Central memory CD8-positive, alpha-beta T cell (primary cell): ENCODE results near the gene CCT5.
A peak's percentile ranks its signal among the peaks of the same experiment; 100 is the strongest.
"Not testable (repeated sequence)": the region's sequence is repeated elsewhere in the genome, so short reads cannot be mapped to it uniquely, and the experiment has no call there.

Source experiments
- ATAC-seq: fragments of 150-1000 bp; cut with Tn5 transposase; replicated peaks from 2 replicates; pipeline ENCODE4 v1.10.0; 2022; ENCODE audit warnings: mild to moderate bottlenecking, moderate FRiP score, moderate number of reproducible peaks; ENCODE audit not compliant: poor library complexity, severe bottlenecking; ENCODE audit errors: extremely low read depth
- DNase-seq, 2 donors: peaks; one replicate each; pipeline ENCODE4 v3.0.0; 2021; ENCODE audit warnings: low spot score in 2 of 2
- H3K27ac Mint-ChIP-seq: one replicate; pipeline ENCODE4 v1.8.0; 2022; ENCODE audit warnings: low read depth, mild to moderate bottlenecking, moderate library complexity, mixed read lengths
- H3K27me3 Mint-ChIP-seq: one replicate; pipeline ENCODE4 v1.8.0; 2022; ENCODE audit warnings: mixed read lengths
- H3K36me3 Mint-ChIP-seq: one replicate; pipeline ENCODE4 v1.8.0; 2022; ENCODE audit warnings: mild to moderate bottlenecking, moderate library complexity, mixed read lengths; ENCODE audit not compliant: insufficient read depth
- H3K4me1 Mint-ChIP-seq: one replicate; pipeline ENCODE4 v1.8.0; 2022; ENCODE audit warnings: mixed read lengths
- H3K4me3 Mint-ChIP-seq: one replicate; pipeline ENCODE4 v1.8.0; 2022; ENCODE audit warnings: mild to moderate bottlenecking, moderate library complexity, mixed read lengths
- H3K9me3 Mint-ChIP-seq: one replicate; pipeline ENCODE4 v1.8.0; 2022; ENCODE audit warnings: mixed read lengths

Gene CCT5

DNA sequence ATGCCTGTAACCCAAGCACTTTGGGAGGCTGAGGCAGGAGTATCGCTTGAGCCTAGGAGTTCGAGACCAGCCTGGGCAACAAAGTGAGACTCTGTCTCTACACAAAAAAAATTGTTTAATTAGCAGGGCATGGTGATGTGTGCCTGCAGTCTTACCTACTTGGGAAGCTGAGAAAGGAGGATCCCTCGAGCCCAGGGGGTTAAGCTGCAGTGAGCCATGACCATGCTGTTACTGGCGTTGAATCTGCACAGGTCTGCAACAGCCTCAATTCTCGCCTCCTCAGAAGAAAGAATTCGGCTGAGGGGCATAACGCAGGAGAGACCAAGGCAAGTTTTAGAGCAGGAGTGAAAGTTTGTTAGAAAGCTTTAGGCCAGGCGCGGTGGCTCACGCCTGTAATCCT, 18.0 kb downstream of the CCT5 start:
- no peak overlapping the region for H3K4me3 Mint-ChIP-seq
- peaks cover 20% of the 10 kb centered on the region for H3K27me3 Mint-ChIP-seq
- no peak overlapping the region for H3K27ac Mint-ChIP-seq
- no peaks in the 10 kb centered on the region for H3K9me3 Mint-ChIP-seq
- DNase-seq = no peak
- ATAC-seq = no peak
- H3K4me1 Mint-ChIP-seq = peaks cover 5% of the 10 kb centered on the region
- peaks cover 23% of the 10 kb centered on the region for H3K36me3 Mint-ChIP-seq

DNA sequence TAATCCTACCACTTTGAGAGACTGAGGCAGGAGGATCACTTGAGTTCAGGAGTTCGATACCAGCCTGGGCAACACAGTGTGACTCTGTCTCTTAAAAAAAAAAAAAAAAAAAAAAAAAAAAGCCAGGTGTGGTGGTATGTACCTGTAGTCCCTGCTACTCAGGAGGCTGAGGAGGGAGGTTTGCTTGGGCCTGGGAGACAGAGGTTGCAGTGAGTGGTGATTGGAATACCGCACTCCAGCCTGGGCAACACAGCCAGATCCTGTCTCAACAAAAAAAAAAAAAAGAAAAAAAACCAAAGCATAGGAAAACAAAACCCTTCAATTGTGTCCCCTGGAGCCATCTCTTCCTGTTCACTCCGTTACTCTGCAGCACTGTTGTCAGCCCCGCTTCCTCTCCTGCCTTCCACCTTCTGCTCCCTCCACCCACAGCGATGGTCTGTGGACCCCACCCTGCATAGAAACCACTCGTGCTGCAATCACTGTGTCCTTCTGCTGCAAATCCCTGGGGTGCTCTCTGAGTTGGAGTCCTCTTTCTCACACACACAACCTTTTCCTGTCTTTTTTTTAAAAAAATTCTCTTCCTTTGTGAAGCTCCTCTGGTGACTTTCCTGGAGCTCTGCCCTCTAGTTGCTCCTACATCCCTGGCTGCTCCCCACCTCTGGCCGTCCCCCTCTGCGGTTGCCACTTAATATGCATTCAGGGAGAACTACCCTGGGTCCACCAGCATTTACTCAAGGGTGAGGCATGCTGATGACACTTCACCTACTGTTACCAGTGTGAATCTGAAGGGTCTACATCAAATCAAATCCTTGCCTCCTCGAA, 22.2 kb downstream of the CCT5 start:
- ATAC-seq = no peak

DNA sequence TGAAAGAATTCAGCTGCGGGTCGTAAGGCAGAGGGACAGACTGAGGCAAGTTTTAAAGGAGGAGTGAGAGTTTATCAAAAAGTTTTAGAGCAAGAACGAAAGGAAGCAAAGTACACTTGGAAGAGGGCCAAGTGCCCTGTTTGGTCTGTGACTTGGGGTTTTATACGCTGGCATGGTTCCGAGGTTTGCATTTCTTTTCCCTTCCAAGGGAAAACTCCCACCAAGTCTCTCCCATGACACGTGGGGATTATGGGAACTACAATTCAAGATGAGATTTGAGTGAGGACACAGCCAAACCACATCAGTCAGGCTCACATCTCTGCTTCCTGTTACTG, 22.8 kb downstream of the CCT5 start:
- not testable (repeated sequence) for H3K9me3 Mint-ChIP-seq

More for the DNA sequence above, 22.2 kb downstream of the CCT5 start:
- no peak overlapping the region for H3K4me3 Mint-ChIP-seq
- DNase-seq = no peak
- peaks cover 30% of the 10 kb centered on the region for H3K27me3 Mint-ChIP-seq
- peaks cover 12% of the 10 kb centered on the region for H3K4me1 Mint-ChIP-seq
- no peak overlapping the region for H3K27ac Mint-ChIP-seq
- no peaks in the 10 kb centered on the region for H3K36me3 Mint-ChIP-seq
- H3K9me3 Mint-ChIP-seq = no peaks in the 10 kb centered on the region

GRCh38 chr5:10275460-10275859, 25.4 kb downstream of the CCT5 start:
- no peaks in the 10 kb centered on the region for H3K36me3 Mint-ChIP-seq
- no peak overlapping the region for H3K4me3 Mint-ChIP-seq
- peaks cover 30% of the 10 kb centered on the region for H3K27me3 Mint-ChIP-seq
- DNase-seq (no peak), ATAC-seq (no peak)
- H3K9me3 Mint-ChIP-seq = no peaks in the 10 kb centered on the region
- H3K27ac Mint-ChIP-seq = no peak overlapping the region
- H3K4me1 Mint-ChIP-seq = peaks cover 12% of the 10 kb centered on the region

More for the DNA sequence above, 22.8 kb downstream of the CCT5 start:
- Mint-ChIP-seq H3K4me1 (peaks cover 12% of the 10 kb centered on the region), H3K27me3 (peaks cover 30% of the 10 kb centered on the region)
- not testable (repeated sequence) for H3K27ac Mint-ChIP-seq, ATAC-seq, DNase-seq, H3K36me3 Mint-ChIP-seq, H3K4me3 Mint-ChIP-seq

DNA sequence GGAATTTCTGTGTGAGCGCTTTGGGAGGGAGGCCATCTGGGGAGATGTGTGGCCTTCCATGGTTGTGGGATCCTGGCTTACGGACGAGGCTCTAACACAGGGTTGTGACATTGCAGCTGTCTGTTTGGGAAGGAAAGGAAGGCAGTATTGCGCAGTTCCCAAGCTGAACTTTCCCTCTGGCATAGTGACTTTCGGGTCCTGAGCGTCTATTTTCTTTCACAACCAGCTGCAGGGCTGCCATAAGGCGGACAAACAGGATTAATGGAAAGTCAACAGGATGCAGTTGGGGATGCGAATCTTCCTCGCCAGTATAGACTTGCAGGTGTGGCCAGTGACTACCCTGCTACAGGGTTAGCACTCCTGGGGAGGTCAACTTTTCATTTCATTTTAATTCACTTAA, 25.9 kb downstream of the CCT5 start:
- no peak for DNase-seq
- ATAC-seq = no peak
- no peaks in the 10 kb centered on the region for H3K36me3 Mint-ChIP-seq
- H3K27ac Mint-ChIP-seq = no peak overlapping the region
- no peaks in the 10 kb centered on the region for H3K9me3 Mint-ChIP-seq
- peaks cover 12% of the 10 kb centered on the region for H3K4me1 Mint-ChIP-seq
- peaks cover 29% of the 10 kb centered on the region for H3K27me3 Mint-ChIP-seq
- no peak overlapping the region for H3K4me3 Mint-ChIP-seq

DNA sequence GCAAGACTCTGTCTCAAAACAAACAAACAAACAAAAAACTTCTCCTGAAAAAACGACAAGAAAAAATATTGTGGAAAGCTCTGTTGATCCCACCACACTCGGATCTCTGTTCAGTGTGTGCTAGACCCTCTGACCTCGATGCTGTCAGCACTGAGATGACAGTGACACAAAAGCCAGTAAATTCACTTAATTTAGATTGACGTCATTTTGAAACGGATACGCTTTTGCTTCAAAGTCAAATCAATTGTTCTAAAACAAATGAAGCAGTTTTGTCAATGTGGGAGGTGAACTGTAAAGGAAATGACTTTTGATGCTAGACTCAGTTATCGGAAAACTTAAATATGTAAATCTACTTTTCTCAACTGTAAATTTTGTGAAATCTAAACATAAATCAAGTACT, 26.6 kb downstream of the CCT5 start:
- DNase-seq (no peak), ATAC-seq (no peak)
- H3K4me1 Mint-ChIP-seq = peaks cover 12% of the 10 kb centered on the region
- no peaks in the 10 kb centered on the region for H3K36me3 Mint-ChIP-seq
- H3K27ac Mint-ChIP-seq = no peak overlapping the region
- no peaks in the 10 kb centered on the region for H3K9me3 Mint-ChIP-seq
- H3K4me3 Mint-ChIP-seq = no peak overlapping the region
- peaks cover 22% of the 10 kb centered on the region for H3K27me3 Mint-ChIP-seq

- Mint-ChIP-seq H3K4me3 (no peak overlapping the region), H3K4me1 (peaks cover 7% of the 10 kb centered on the region), H3K27me3 (peaks cover 9% of the 10 kb centered on the region), H3K27ac (no peak overlapping the region), H3K9me3 (no peaks in the 10 kb centered on the region), H3K36me3 (no peaks in the 10 kb centered on the region)
- DNase-seq (no peak), ATAC-seq (no peak)
Observed at GRCh38 chr5:10277773-10278630, 27.9 kb downstream of the CCT5 start.

DNA sequence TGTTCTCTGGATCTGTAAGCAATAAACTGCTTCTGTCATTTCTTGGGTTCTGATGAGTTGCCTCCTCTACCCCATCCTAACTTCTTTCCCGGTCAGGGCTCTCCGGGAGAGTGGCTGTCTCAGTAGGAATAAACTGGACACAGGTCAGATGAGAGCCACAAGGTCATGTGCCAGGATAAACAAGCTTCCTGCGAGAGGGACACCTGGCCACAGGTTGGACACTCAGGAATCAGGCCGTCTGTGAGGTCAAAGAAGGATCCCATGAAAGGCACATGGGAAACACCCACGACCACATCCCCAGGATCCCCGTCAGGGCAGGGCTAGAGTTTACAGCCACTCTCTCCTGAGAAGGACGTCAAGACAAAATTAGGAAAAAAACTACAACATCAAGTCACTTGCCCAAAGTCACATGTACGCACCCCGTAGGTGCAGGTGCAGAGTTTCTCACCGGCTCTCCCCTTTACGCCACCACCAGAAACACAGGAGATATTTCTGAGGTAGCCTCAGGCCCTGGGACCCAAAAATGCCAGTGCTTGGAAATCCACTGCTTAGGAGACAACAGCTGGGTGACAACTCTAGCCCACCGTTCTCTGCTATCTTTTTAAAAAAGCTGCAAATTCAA, 28.7 kb downstream of the CCT5 start:
- no peaks in the 10 kb centered on the region for H3K36me3 Mint-ChIP-seq
- H3K4me3 Mint-ChIP-seq = no peak overlapping the region
- H3K4me1 Mint-ChIP-seq = peaks cover 7% of the 10 kb centered on the region
- no peak overlapping the region for H3K27ac Mint-ChIP-seq
- no peaks in the 10 kb centered on the region for H3K9me3 Mint-ChIP-seq
- ATAC-seq (no peak), DNase-seq (no peak)
- peaks cover 9% of the 10 kb centered on the region for H3K27me3 Mint-ChIP-seq

DNA sequence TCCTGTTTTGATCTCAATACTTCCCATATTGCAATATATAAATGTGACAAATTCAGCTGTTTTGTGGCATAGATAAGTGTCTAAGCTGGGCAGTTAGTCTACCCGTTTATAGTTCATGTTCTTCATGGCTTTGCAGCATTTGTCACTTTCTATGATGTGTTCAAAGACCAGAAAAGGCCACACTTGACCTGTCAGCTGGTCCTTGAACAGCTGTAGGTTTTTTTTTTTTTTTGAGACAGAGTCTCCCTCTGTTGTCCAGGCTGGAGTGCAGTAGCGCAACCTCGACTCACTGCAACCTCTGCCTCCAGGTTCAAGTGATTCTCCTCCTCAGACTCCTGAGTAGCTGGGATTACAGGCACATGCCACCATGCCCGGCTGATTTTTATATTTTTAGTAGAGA, 29.2 kb downstream of the CCT5 start:
- ATAC-seq = no peak
- H3K4me1 Mint-ChIP-seq = peaks cover 7% of the 10 kb centered on the region
- no peak overlapping the region for H3K4me3 Mint-ChIP-seq
- H3K36me3 Mint-ChIP-seq = no peaks in the 10 kb centered on the region
- H3K9me3 Mint-ChIP-seq = no peaks in the 10 kb centered on the region
- H3K27ac Mint-ChIP-seq = no peak overlapping the region
- H3K27me3 Mint-ChIP-seq = peaks cover 9% of the 10 kb centered on the region
- DNase-seq = no peak

DNA sequence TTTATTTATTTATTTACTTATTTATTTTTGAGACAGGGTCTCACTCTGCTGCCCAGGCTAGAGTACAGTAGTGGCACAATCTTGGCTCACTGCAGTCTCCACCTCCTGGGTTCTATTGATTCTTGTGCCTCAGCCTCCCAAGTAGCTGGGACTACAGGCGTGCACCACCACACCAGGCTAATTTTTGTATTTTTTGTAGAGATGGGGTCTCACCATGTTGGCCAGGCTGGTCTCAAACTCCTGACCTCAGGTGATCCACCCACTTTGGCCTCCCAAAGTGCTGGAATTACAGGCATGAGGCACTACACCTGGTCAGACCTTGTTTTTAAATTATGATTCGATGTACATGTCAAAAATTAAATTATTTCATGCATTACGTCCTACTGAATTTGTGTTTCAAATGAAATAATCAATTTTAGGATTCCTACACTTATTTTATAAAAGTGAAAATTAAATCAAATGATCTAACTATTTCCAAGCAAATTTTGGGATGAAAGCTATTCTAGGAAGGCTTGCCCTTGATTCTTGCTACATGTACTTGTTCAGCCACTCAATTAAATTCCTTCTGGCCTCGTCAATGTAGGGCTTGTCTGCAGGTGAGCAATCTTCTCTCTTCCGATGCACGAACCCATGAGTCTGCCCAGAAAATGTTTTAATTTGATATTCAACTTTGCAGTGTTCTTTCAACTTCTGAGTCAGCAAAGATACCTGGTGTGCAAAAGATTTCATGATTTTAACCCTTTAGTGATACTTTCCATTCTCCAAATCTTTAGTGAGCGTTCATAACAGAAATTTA, 30.0 kb downstream of the CCT5 start:
- peaks cover 5% of the 10 kb centered on the region for H3K4me1 Mint-ChIP-seq
- ATAC-seq = no peak
- no peak overlapping the region for H3K4me3 Mint-ChIP-seq
- no peaks in the 10 kb centered on the region for H3K36me3 Mint-ChIP-seq
- H3K9me3 Mint-ChIP-seq = no peaks in the 10 kb centered on the region
- H3K27me3 Mint-ChIP-seq = peaks cover 8% of the 10 kb centered on the region
- no peak overlapping the region for H3K27ac Mint-ChIP-seq
- no peak for DNase-seq

GRCh38 chr5:10283927-10284635, 34.0 kb downstream of the CCT5 start:
- Mint-ChIP-seq H3K4me1 (no peaks in the 10 kb centered on the region), H3K4me3 (no peak overlapping the region), H3K27ac (no peak overlapping the region), H3K9me3 (no peaks in the 10 kb centered on the region), H3K27me3 (no peaks in the 10 kb centered on the region), H3K36me3 (no peaks in the 10 kb centered on the region)
- DNase-seq (peak; percentile 53 to 73), ATAC-seq (peak; percentile 78)

DNA sequence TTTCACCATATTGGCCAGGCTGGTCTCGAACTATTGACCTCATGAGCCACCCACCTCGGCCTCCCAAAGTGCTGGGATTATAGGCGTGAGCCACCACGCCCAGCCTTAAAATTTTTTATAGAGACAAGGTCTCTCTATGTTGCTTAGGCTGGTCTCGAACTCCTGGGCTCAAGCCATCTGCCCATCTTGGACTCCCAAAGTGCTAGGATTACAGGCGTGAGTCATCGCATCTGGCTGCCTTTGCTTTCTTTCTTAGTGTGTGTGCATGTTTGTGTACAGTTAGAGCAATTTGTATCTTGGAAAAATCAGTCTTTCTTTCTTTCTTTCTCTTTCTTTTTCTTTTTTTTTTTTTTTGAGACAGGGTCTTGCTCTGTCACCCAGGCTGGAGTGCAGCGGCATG, 35.3 kb downstream of the CCT5 start:
- H3K27me3 Mint-ChIP-seq, H3K36me3 Mint-ChIP-seq, H3K4me3 Mint-ChIP-seq, H3K27ac Mint-ChIP-seq, ATAC-seq, DNase-seq, H3K9me3 Mint-ChIP-seq, H3K4me1 Mint-ChIP-seq: not testable (repeated sequence)
